GM12878 (cell line): ENCODE results near the gene SVEP1. TPM values are rescaled to one million over a fixed set of nuclear protein-coding genes. Genes with fewer than 3 reads are reported as not detected.

ENCODE experiments used
- ASH2L ChIP-seq: fragments of 300-600, 200-600 bp; sonication (generic); IDR thresholded peaks from 2 replicates; pipeline ENCODE4 v1.6.1; 2017; ENCODE audit warnings: low read depth, mild to moderate bottlenecking, borderline replicate concordance
- BCL3 ChIP-seq: IDR thresholded peaks from 2 replicates; pipeline ENCODE4 v1.6.1; 2011; ENCODE audit warnings: borderline replicate concordance, low read depth, mild to moderate bottlenecking, moderate library complexity, low read length; ENCODE audit not compliant: insufficient read depth, poor library complexity, severe bottlenecking
- CEBPB ChIP-seq, 2 experiments: fragments of 150-350 bp in 1 of 2; IDR thresholded peaks; 2 replicates each; pipeline ENCODE4 v1.6.1; 2012 to 2014; ENCODE audit warnings: low read depth in 2 of 2, low read length in 2 of 2, borderline replicate concordance in 1 of 2, inconsistent platforms in 1 of 2
- CEBPZ ChIP-seq: fragments of 150-350 bp; IDR thresholded peaks from 2 replicates; pipeline ENCODE4 v1.6.1; 2016; ENCODE audit warnings: low read depth, low read length
- CREM ChIP-seq: IDR thresholded peaks from 2 replicates; pipeline ENCODE4 v1.6.1; 2014; ENCODE audit warnings: antibody characterized with exemption, low read depth
- JUND ChIP-seq: IDR thresholded peaks from 2 replicates; pipeline ENCODE4 v1.6.1; 2012; ENCODE audit warnings: low read depth, mild to moderate bottlenecking, low read length, improper control_type of control experiment, moderate library complexity
- KLF5 ChIP-seq: fragments of 450-650 bp; IDR thresholded peaks from 2 replicates; pipeline ENCODE4 v1.6.1; 2014; ENCODE audit warnings: mild to moderate bottlenecking; ENCODE audit not compliant: partially characterized antibody
- MXI1 ChIP-seq: fragments of 150-350 bp; IDR thresholded peaks from 2 replicates; pipeline ENCODE4 v1.6.1; 2011; ENCODE audit warnings: low read depth, mild to moderate bottlenecking, inconsistent platforms, low read length, improper control_type of control experiment
- NFXL1 ChIP-seq: fragments of 450-650 bp; IDR thresholded peaks from 2 replicates; pipeline ENCODE4 v1.6.1; 2017; ENCODE audit warnings: antibody characterized with exemption, mild to moderate bottlenecking, borderline replicate concordance
- RCOR1 ChIP-seq: conservative IDR thresholded peaks from 2 replicates; pipeline ENCODE4 v1.6.1; 2012; ENCODE audit warnings: low read depth, low read length, improper control_type of control experiment
- ZBTB11 ChIP-seq: fragments of 450-650 bp; formaldehyde crosslinking; IDR thresholded peaks from 2 replicates; pipeline ENCODE4 v1.5.0; 2022; ENCODE audit warnings: mild to moderate bottlenecking, missing genetic modification characterization
- ZNF207 ChIP-seq: fragments of 450-650 bp; IDR thresholded peaks from 2 replicates; pipeline ENCODE4 v1.6.1; 2014; ENCODE audit warnings: antibody characterized with exemption, mild to moderate bottlenecking, borderline replicate concordance
- polyA plus RNA-seq, 11 experiments: library from polyadenylated mRNA; depleted of rRNA in 4 of 11; unstranded in 6 of 11; stranded (reverse) in 5 of 11; fragments of >200 nt; fragmentation: Nextera tagmentation in 4 of 11; fragmentation: Illumina TruSeq in 1 of 11; extraction: Ambion mirVana in 4 of 11; extraction: Trizol in 1 of 11; gene quantifications; 1 replicate in 1 of 11; 2 replicates in 10 of 11; pipeline versions ENCODE4 v1.2.1 to v1.2.3, GENCODE V29; 2011 to 2016; ENCODE audit warnings: inconsistent platforms in 2 of 11, missing spikeins in 2 of 11, low read depth in 1 of 11
- total RNA-seq, 4 experiments: library from RNA; depleted of rRNA in 3 of 4; stranded (reverse); fragments of >200 nt in 3 of 4; fragmentation: Illumina TruSeq in 1 of 4; extraction: Trizol in 1 of 4; gene quantifications; 2 replicates each; pipeline versions ENCODE4 v1.2.1 to v1.2.3, GENCODE V29; 2013 to 2021

The SVEP1 gene
- total and polyA plus RNA-seq, 10 of the 15 experiments (the other 5 are each of a cell fraction or from before 2014, with no cell fraction given), result under 0.01 to 0.05 (median 0.01) TPM; not detected in 5

GRCh38 chr9:110320651-110321445 is 258.7 kb downstream of the SVEP1 start (continued):
- no peak for TF ChIP-seq NFXL1
- no peak for TF ChIP-seq CEBPZ
- no peak for TF ChIP-seq KLF5
- TF ChIP-seq CEBPB (IDR thresholded peaks at IDR 0.05; ENCODE audit: borderline replicate concordance in 1 of 2, low read depth in 2 of 2, low read length in 2 of 2), result no peak
- TF ChIP-seq BCL3, result no peak
- TF ChIP-seq CREM, result no peak
- no peak for TF ChIP-seq JUND
- no peak for TF ChIP-seq RCOR1
- TF ChIP-seq MXI1, result no peak
- TF ChIP-seq ZBTB11 (CRISPR knock-in tag), result no peak
- no peak for TF ChIP-seq ASH2L
- no peak for TF ChIP-seq ZNF207
- TF ChIP-seq, all 136 proteins: peak for 0
